GM12801 (cell line): Measurements from ENCODE around the gene MRPL21.

ENCODE experiments used
- TF ChIP-seq, protein P1 (sequence below): IDR thresholded peaks from one replicate; pipeline ENCODE4 v1.5.1; 2011; ENCODE audit warnings: control low read depth; ENCODE audit not compliant: insufficient read length; ENCODE audit errors: extremely low read depth

Gene MRPL21

DNA sequence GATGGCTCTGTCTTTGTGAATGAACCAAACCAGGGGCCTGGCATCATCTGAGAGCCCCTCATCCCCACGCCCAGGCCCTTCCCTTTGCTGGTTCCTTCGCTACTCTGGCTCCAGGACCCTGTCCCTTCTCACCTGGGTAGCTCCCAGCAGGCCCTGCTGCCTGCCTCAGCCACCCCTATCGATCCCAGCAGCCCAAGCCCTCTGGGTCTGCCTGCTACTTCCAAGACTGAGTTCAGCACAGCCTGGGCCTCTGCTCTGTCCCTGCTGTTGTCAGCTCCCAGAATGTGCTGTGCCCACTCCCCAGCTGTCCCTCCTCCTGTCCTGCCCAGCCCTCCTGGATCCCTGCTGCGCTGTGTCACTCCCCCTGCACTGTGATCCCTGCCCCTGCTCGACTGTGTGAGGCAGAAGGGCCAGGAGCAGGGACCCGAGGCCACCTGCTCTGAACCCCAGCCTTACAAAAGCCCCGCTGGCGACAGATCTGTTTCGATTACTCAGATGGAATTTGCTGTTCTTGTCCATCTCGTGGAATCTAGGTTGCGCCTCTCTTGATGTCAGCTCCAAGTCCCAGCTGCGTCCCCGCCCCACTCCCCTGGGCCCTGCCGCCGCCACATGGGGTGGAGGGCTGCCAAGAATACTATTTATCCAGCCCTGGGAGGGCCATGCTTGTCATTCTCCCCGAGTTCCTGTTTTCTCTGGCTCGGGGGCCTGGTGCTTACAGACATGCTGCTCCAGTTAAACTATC lies 13.0 kb downstream of the MRPL21 start:
- TF ChIP-seq, protein P1, sequence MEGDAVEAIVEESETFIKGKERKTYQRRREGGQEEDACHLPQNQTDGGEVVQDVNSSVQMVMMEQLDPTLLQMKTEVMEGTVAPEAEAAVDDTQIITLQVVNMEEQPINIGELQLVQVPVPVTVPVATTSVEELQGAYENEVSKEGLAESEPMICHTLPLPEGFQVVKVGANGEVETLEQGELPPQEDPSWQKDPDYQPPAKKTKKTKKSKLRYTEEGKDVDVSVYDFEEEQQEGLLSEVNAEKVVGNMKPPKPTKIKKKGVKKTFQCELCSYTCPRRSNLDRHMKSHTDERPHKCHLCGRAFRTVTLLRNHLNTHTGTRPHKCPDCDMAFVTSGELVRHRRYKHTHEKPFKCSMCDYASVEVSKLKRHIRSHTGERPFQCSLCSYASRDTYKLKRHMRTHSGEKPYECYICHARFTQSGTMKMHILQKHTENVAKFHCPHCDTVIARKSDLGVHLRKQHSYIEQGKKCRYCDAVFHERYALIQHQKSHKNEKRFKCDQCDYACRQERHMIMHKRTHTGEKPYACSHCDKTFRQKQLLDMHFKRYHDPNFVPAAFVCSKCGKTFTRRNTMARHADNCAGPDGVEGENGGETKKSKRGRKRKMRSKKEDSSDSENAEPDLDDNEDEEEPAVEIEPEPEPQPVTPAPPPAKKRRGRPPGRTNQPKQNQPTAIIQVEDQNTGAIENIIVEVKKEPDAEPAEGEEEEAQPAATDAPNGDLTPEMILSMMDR = no peak

DNA sequence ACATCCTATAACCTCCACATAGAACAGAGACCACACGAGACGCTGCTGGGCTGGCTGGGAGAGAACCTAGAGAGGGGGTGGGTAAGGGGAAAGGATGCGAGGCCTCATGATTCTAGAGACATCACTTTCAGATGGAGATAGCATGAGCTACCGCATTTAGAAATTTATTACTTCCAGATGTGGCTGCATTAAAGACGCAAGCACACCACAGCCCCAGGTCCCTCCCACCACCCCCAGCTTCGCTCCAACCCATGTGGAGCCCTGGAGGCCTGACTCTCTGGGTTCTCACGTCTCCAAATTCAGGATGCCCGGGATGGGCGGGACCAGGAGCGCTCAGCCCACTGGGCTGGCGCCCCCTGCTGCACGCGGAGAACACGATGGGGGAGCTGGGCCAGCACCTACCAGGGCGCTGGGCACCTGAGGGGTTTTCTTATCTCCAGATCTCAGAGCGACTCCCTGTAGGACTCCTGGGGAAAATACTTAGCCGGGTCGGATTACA lies 13.6 kb downstream of the MRPL21 start:
- TF ChIP-seq, protein P1 = no peak

DNA sequence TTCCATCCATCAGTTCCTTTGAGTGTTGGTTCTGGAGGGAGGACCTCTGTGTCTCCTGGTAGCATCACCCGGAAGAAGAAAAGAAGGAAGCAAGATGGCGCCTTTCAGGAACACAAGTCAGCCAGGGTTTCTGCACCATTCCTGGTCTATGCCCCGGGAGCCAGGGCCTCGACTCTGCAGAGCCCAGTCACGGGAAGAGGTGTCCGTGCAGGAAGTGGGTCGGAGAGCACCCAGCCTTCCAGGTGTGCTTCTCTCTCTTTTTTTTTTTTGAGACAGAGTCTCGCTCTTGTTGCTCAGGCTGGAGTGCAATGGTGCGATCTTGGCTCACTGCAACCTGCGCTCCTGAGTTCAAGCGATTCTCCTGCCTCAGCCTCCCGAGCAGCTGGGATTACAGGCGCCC lies 21.2 kb downstream of the MRPL21 start:
- TF ChIP-seq, protein P1 = no peak

DNA sequence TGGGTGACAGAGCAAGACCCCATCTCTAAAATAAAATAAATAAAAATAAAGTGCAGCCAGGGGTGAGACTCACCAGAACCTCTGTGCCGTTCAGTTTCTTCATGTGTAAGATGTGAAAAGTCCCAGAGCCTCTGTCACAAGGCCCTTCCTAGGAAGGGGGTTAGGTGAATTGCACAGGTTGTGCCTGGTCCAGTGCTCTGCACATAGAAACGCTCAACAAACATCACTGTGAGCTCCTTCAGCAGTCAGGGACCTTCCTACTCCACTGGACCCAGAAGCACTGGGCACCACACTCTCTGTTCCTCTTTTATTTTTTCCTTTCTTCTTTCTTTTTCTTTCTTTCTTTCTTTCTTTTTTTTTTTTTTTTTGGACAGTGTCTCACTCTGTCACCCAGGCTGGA lies 22.3 kb downstream of the MRPL21 start:
- TF ChIP-seq, protein P1 = no peak

DNA sequence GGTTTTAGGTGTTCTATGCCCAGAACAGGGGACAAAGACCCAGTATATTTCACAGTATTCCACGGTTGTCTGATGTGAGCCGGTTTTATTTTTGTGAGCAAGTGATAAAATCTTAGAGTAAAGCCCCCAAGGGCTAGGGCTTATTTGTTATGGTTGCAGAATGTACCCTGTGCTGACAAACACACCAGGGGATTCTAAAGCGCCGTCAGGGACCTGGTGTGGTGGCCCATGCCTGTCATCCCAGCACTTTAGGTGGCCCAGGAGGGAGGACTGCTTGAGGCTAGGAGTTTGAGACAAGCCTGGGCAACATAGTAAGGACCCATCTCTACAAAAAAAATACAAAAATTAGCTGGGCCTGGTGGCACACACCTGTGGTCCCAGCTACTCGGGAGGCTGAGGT lies 22.8 kb downstream of the MRPL21 start:
- TF ChIP-seq, protein P1 = no peak

DNA sequence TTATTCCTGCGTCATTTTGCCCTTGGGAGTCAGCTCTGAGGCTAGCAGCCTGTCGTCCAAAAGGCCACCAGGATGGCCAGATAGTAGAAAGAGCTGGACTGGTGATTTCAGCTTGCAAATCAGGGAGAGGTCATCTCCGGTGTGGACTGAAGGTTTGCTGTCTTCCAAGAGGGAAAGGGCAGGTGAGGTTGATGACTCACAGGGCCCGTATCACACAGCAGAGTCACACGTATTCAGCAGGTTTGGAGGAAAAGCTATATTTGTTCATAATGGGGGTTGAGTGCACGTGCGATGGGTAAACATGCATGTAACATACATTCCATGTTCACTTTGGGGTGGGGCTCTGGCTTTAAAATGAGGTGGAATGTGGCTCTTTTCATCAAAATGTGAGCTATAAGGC lies 25.6 kb downstream of the MRPL21 start:
- TF ChIP-seq, protein P1 = no peak

DNA sequence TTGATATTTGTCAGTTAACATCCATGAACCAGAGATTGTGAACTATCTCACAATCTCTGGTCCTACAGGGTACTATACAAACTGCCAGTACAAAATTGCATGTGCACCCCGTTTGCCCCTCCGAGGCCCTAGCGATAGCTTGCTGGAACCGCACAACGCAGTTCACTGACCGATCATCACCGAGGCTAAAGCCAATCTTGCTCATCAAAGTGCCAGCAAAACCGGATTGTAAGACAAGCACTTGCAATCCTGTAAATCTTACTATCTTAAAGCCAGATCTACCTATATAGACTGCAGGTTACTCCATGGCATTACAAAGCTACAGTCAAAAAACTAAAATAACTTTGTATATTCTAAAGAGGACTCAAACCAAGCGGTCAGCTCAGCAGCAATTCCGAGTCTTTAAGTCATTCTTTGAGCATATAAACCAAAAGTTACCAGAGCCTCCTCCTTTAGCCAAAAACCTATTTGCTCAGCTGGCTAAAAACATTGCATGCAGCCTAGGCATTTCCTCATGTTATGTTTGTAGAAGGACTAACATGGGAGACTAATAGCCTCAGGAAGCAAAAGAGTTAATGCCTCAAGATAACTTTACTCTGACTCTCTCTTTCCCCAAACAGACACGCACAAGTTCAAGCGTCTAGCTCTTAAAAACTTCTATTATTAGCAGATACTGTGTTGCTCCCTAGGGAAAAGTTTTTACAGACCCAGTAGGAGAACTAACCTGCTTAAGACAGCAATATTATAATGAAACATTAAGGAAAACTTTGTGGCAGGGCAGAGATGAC lies 31.2 kb downstream of the MRPL21 start:
- TF ChIP-seq, protein P1 = no peak
